IMR-90 (cell line): Measurements from ENCODE around the gene IQSEC1. TPM values are rescaled to one million over a fixed set of nuclear protein-coding genes. Genes with fewer than 3 reads are reported as not detected.

ENCODE experiments used
- ATAC-seq: fragments of 200-7000 bp; cut with Tn5 transposase; 2 replicates; pipeline ENCODE4 v1.9.1; 2020; ENCODE audit warnings: low read depth, mild to moderate bottlenecking, moderate library complexity
- BruUV-seq: library from RNA; stranded (reverse); fragments of 400-500 nt; replicated peaks from 2 replicates; lab custom pipeline; 2021; lab: Mats Ljungman, UMichigan
- CTCF ChIA-PET: fragments of 300-600 bp; formaldehyde crosslinking; extraction: SDS; loops from one replicate; lab custom pipeline; 2021; ENCODE audit warnings: antibody characterized with exemption; lab: Yijun Ruan, JAX
- POLR2A ChIA-PET: fragments of 300-600 bp; sonication (Branson Sonifier 250); formaldehyde crosslinking; loops from one replicate; lab custom pipeline; 2022; ENCODE audit warnings: antibody characterized with exemption; ENCODE audit not compliant: unreplicated experiment; lab: Charles Lee
- DNase-seq: peaks from one replicate; pipeline ENCODE4 v3.0.0; 2013
- H2AFZ ChIP-seq: replicated peaks from 2 replicates; pipeline ENCODE3; 2013; ENCODE audit warnings: low read length, mild to moderate bottlenecking; ENCODE audit not compliant: poor library complexity
- H2AK5ac ChIP-seq: 2 replicates; pipeline ENCODE4 v1.6.1; 2013; ENCODE audit warnings: low read depth, low read length, inconsistent platforms
- H2AK9ac ChIP-seq: replicated peaks from 2 replicates; pipeline ENCODE3; 2013; ENCODE audit warnings: mild to moderate bottlenecking, low read depth, low read length, moderate library complexity; ENCODE audit not compliant: poor library complexity
- H2BK120ac ChIP-seq: 2 replicates; pipeline ENCODE4 v1.6.1; 2013; ENCODE audit warnings: low read depth, low read length, inconsistent platforms
- H2BK15ac ChIP-seq: 3 replicates; pipeline ENCODE4 v1.6.1; 2013; ENCODE audit warnings: low read depth, low read length, inconsistent platforms
- H2BK20ac ChIP-seq: 2 replicates; pipeline ENCODE4 v1.6.1; 2013; ENCODE audit warnings: low read depth, mild to moderate bottlenecking, inconsistent platforms, low read length, moderate library complexity
- H2BK5ac ChIP-seq: 2 replicates; pipeline ENCODE4 v1.6.1; 2013; ENCODE audit warnings: mild to moderate bottlenecking, low read depth, low read length, inconsistent platforms; ENCODE audit not compliant: poor library complexity, severe bottlenecking
- H3K14ac ChIP-seq: replicated peaks from 2 replicates; pipeline ENCODE4 v1.6.1; 2013; ENCODE audit warnings: low read depth, low read length, inconsistent platforms
- H3K18ac ChIP-seq: 2 replicates; pipeline ENCODE4 v1.6.1; 2013; ENCODE audit warnings: low read depth, low read length, control low read depth
- H3K23ac ChIP-seq: 2 replicates; pipeline ENCODE4 v1.6.1; 2013; ENCODE audit warnings: low read depth, low read length, inconsistent platforms
- H3K27ac ChIP-seq: 2 replicates; pipeline ENCODE4 v1.5.1; 2013; ENCODE audit warnings: mild to moderate bottlenecking, control low read depth, low read length; ENCODE audit not compliant: insufficient read depth
- H3K27me3 ChIP-seq: 2 replicates; pipeline ENCODE4 v1.6.1; 2013; ENCODE audit warnings: low read length; ENCODE audit not compliant: control insufficient read depth, insufficient read depth
- H3K36me3 ChIP-seq: 2 replicates; pipeline ENCODE4 v1.6.1; 2013; ENCODE audit warnings: low read length, mixed read lengths; ENCODE audit not compliant: control insufficient read depth, insufficient read depth
- H3K4ac ChIP-seq: 2 replicates; pipeline ENCODE4 v1.6.1; 2013; ENCODE audit warnings: low read depth, low read length, inconsistent platforms
- H3K4me1 ChIP-seq: 2 replicates; pipeline ENCODE4 v1.6.1; 2013; ENCODE audit warnings: low read length, mixed read lengths; ENCODE audit not compliant: control insufficient read depth, insufficient read depth
- H3K4me2 ChIP-seq: 2 replicates; pipeline ENCODE4 v1.6.1; 2013; ENCODE audit warnings: low read depth, mild to moderate bottlenecking, control low read depth, low read length, moderate library complexity
- H3K4me3 ChIP-seq: 2 replicates; pipeline ENCODE4 v1.5.1; 2013; ENCODE audit warnings: low read depth, mild to moderate bottlenecking, control low read depth, low read length, moderate library complexity; ENCODE audit not compliant: insufficient read depth
- H3K56ac ChIP-seq: 2 replicates; pipeline ENCODE4 v1.6.1; 2013; ENCODE audit warnings: low read length, inconsistent platforms; ENCODE audit not compliant: insufficient read depth; ENCODE audit errors: extremely low read depth
- H3K79me1 ChIP-seq, 2 experiments: 2 replicates each; pipeline ENCODE4 v1.6.1; 2013; ENCODE audit warnings: low read length in 2 of 2, inconsistent platforms in 1 of 2, low read depth in 1 of 2
- H3K9ac ChIP-seq: 2 replicates; pipeline ENCODE4 v1.6.1; 2013; ENCODE audit warnings: low read depth, low read length, control low read depth
- H3K9me1 ChIP-seq: 2 replicates; pipeline ENCODE4 v1.6.1; 2013; ENCODE audit warnings: low read length, inconsistent platforms; ENCODE audit not compliant: insufficient read depth
- H3K9me3 ChIP-seq: 2 replicates; pipeline ENCODE4 v1.6.1; 2013; ENCODE audit warnings: low read length; ENCODE audit not compliant: control insufficient read depth, insufficient read depth
- H4K20me1 ChIP-seq: 2 replicates; pipeline ENCODE4 v1.6.1; 2013; ENCODE audit warnings: low read length, inconsistent platforms; ENCODE audit not compliant: insufficient read depth
- H4K5ac ChIP-seq: 2 replicates; pipeline ENCODE4 v1.6.1; 2013; ENCODE audit warnings: mild to moderate bottlenecking, low read depth, low read length, control low read depth
- H4K8ac ChIP-seq, 2 experiments: 2 replicates each; pipeline ENCODE4 v1.6.1; 2013; ENCODE audit warnings: low read depth in 2 of 2, low read length in 2 of 2, control low read depth in 1 of 2, inconsistent platforms in 1 of 2
- H4K91ac ChIP-seq: 2 replicates; pipeline ENCODE4 v1.6.1; 2013; ENCODE audit warnings: low read depth, low read length, inconsistent platforms; ENCODE audit not compliant: insufficient read depth
- BHLHE40 ChIP-seq: fragments of 150-350 bp; IDR thresholded peaks from 2 replicates; pipeline ENCODE4 v1.6.1; 2016; ENCODE audit warnings: mild to moderate bottlenecking, low read depth, low read length
- CEBPB ChIP-seq: IDR thresholded peaks from 2 replicates; pipeline ENCODE4 v1.6.1; 2012; ENCODE audit warnings: low read depth, low read length, improper control_type of control experiment
- CHD1 ChIP-seq: IDR thresholded peaks from 2 replicates; pipeline ENCODE4 v1.6.1; 2012; ENCODE audit warnings: low read depth, low read length, improper control_type of control experiment
- CTCF ChIP-seq: conservative IDR thresholded peaks from 2 replicates; pipeline ENCODE4 v1.5.1; 2012; ENCODE audit warnings: mild to moderate bottlenecking, low read depth, low read length, improper control_type of control experiment
- FOS ChIP-seq: fragments of 150-350 bp; IDR thresholded peaks from 2 replicates; pipeline ENCODE4 v1.6.1; 2016; ENCODE audit warnings: low read depth, low read length
- MAZ ChIP-seq: IDR thresholded peaks from 2 replicates; pipeline ENCODE4 v1.6.1; 2012; ENCODE audit warnings: low read depth, mild to moderate bottlenecking, low read length, improper control_type of control experiment, moderate library complexity, borderline replicate concordance
- MXI1 ChIP-seq: IDR thresholded peaks from 2 replicates; pipeline ENCODE4 v1.6.1; 2012; ENCODE audit warnings: low read depth, mild to moderate bottlenecking, low read length, moderate library complexity, borderline replicate concordance
- NFE2L2 ChIP-seq: fragments of 150-350 bp; IDR thresholded peaks from 2 replicates; pipeline ENCODE4 v1.6.1; 2016; ENCODE audit warnings: low read depth, mild to moderate bottlenecking, low read length
- POLR2A ChIP-seq: IDR thresholded peaks from 2 replicates; pipeline ENCODE4 v1.6.1; 2012; ENCODE audit warnings: mild to moderate bottlenecking, low read depth, low read length
- RAD21 ChIP-seq: IDR thresholded peaks from 2 replicates; pipeline ENCODE4 v1.6.1; 2012; ENCODE audit warnings: low read length, improper control_type of control experiment
- RFX5 ChIP-seq: IDR thresholded peaks from 2 replicates; pipeline ENCODE4 v1.8.0; 2012; ENCODE audit warnings: low read depth, mild to moderate bottlenecking, low read length, moderate library complexity
- WGBS, 2 experiments: methylation state at CpG; one replicate each; pipeline versions ENCODE4 v1.1.5 to v1.1.7; 2013; ENCODE audit warnings: missing lambda C conversion rate in 2 of 2; ENCODE audit not compliant: insufficient read length in 1 of 2; ENCODE audit errors: extremely low coverage in 2 of 2; 5-methylcytosine and 5-hydroxymethylcytosine counted together
- dilution Hi-C: fragments of 300-500 bp; cut with HindIII; formaldehyde crosslinking; loops from one replicate; pipeline ENCODE4 v1.14.3; 2018; ENCODE audit warnings: low sequenced_read_pairs; ENCODE audit not compliant: unreplicated experiment
- in situ Hi-C: fragments of 300-500 bp; cut with MboI; formaldehyde crosslinking; loops from 3 replicates; pipeline ENCODE4 v1.14.3; 2019; ENCODE audit warnings: low sequenced_read_pairs, inconsistent platforms, mixed read lengths
- intact Hi-C: fragments of 100-400 bp; cut with micrococcal nuclease; formaldehyde crosslinking; loops from 2 replicates; pipeline ENCODE4 v1.10.0; 2022
- polyA plus RNA-seq, 3 experiments: library from polyadenylated mRNA; depleted of rRNA; stranded (reverse); fragments of >200 nt; gene quantifications; 2 replicates each; pipeline ENCODE4 v1.2.3, GENCODE V29; 2012; ENCODE audit warnings: low replicate concordance in 1 of 3
- total RNA-seq: library from RNA; depleted of rRNA; stranded (reverse); fragments of >200 nt; gene quantifications from 2 replicates; pipeline ENCODE4 v1.2.3, GENCODE V29; 2012

The IQSEC1 gene
- total and polyA plus RNA-seq, 2 of the 4 experiments (the other 2 are of a cell fraction) = 5.9 to 11.9 TPM

GRCh38 chr3:12978682-12979081 lies 94.5 kb downstream of the IQSEC1 start:
- Histone ChIP-seq H3K4ac (no peak overlapping the region), H2AK5ac (no peak overlapping the region), H2BK120ac (no peak overlapping the region), H3K4me1 (no peaks in the 10 kb centered on the region), H4K5ac (no peak overlapping the region), H2BK5ac (no peak overlapping the region), H4K91ac (no peak overlapping the region), H2BK15ac (no peak overlapping the region), H4K8ac (no peak overlapping the region), H2AFZ (no peak overlapping the region), H3K9ac (no peak overlapping the region), H3K14ac (no peak overlapping the region), H3K27ac (no peak overlapping the region), H3K36me3 (no peaks in the 10 kb centered on the region), H3K56ac (no peak overlapping the region), H3K9me3 (no peaks in the 10 kb centered on the region), H3K79me1 (no peaks in the 10 kb centered on the region; a peak in 2 of 4 replicates), H3K27me3 (no peaks in the 10 kb centered on the region; the same call in 1 of the 2 replicates), H3K18ac (no peak overlapping the region), H4K20me1 (peaks cover 4% of the 10 kb centered on the region), H3K9me1 (no peaks in the 10 kb centered on the region; the same call in 1 of the 2 replicates), H3K4me3 (no peak overlapping the region), H3K4me2 (no peak overlapping the region), H2AK9ac (no peak overlapping the region), H3K23ac (no peak overlapping the region), H2BK20ac (no peak overlapping the region)
- BruUV-seq = no TSS peak
- TF ChIP-seq POLR2A (no peak), CEBPB (no peak), CTCF (no peak), BHLHE40 (no peak), NFE2L2 (no peak), CHD1 (no peak), MAZ (no peak), FOS (no peak), MXI1 (no peak), RAD21 (no peak), RFX5 (no peak)
- no CpG with 5 or more reads among the region's 4 CpGs for WGBS, 2 experiments
- CTCF ChIA-PET = no interaction called here
- in situ Hi-C loops = no loop called here
- intact Hi-C loops = no loop called here
- no peak for DNase-seq
- no peak for ATAC-seq
- dilution Hi-C loops = no loop called here
- POLR2A ChIA-PET = no interaction called here
